ENCODE data around the gene NUP88.

GRCh38 chr17:5408186-5408585, 11.3 kb downstream of the NUP88 start:
- no peak for TF ChIP-seq CTCF (IDR thresholded peaks at IDR 0.05; ENCODE audit: poor library complexity)
- no peak for TF ChIP-seq EZH2phosphoT487 (IDR thresholded peaks at IDR 0.05; ENCODE audit: low read depth, severe bottlenecking, unreplicated experiment)
- no peak for TF ChIP-seq EZH2 (IDR thresholded peaks at IDR 0.05; ENCODE audit: borderline replicate concordance)

All from hepatocyte (in vitro differentiated cells).